SKM-1 (cell line): ENCODE measurements around the gene CDH22.

Experiments
- DNase-seq: peaks from one replicate; lab custom pipeline; 2025; ENCODE audit not compliant: unreplicated experiment; lab: John Stamatoyannopoulos, UW

The CDH22 gene

GRCh38 chr20:46174469-46175126 is 133.7 kb downstream of the CDH22 start:
- DNase-seq = peak; percentile 24

- DNase-seq = no peak
Measured at GRCh38 chr20:46173652-46174468, 134.4 kb downstream of the CDH22 start.

GRCh38 chr20:46172961-46173536 is 135.2 kb downstream of the CDH22 start:
- no peak for DNase-seq

- no peak for DNase-seq
Measured at GRCh38 chr20:46172455-46172854, 135.8 kb downstream of the CDH22 start.

GRCh38 chr20:46171909-46172308 is 136.4 kb downstream of the CDH22 start:
- DNase-seq = no peak

GRCh38 chr20:46171476-46171875 is 136.8 kb downstream of the CDH22 start:
- DNase-seq = no peak

- DNase-seq = no peak
Measured at GRCh38 chr20:46169245-46170171, 138.8 kb downstream of the CDH22 start.

GRCh38 chr20:46168438-46168837 is 139.9 kb downstream of the CDH22 start:
- no peak for DNase-seq

- no peak for DNase-seq
Measured at GRCh38 chr20:46167080-46167479, 141.2 kb downstream of the CDH22 start.

GRCh38 chr20:46164254-46164653 is 144.0 kb downstream of the CDH22 start:
- no peak for DNase-seq

GRCh38 chr20:46161921-46162320 is 146.4 kb downstream of the CDH22 start:
- DNase-seq = no peak

- no peak for DNase-seq
Measured at GRCh38 chr20:46160661-46161060, 147.6 kb downstream of the CDH22 start.

GRCh38 chr20:46159101-46159897 is 149.0 kb downstream of the CDH22 start:
- DNase-seq = no peak

GRCh38 chr20:46158476-46158987 is 149.8 kb downstream of the CDH22 start:
- no peak for DNase-seq

GRCh38 chr20:46157625-46158024 is 150.7 kb downstream of the CDH22 start:
- no peak for DNase-seq

GRCh38 chr20:46157076-46157592 is 151.2 kb downstream of the CDH22 start:
- DNase-seq = no peak

- no peak for DNase-seq
Measured at GRCh38 chr20:46156065-46156464, 152.2 kb downstream of the CDH22 start.

- no peak for DNase-seq
Measured at GRCh38 chr20:46154796-46155195, 153.5 kb downstream of the CDH22 start.

GRCh38 chr20:46154305-46154704 is 154.0 kb downstream of the CDH22 start:
- DNase-seq = no peak
